Endothelial cell of umbilical vein (primary cell): Measurements from ENCODE around the gene ADORA2B. TPM values are rescaled to one million over a fixed set of nuclear protein-coding genes. Genes with fewer than 3 reads are reported as not detected.

Experiments
- BruUV-seq: library from RNA; stranded (reverse); fragments of 400-500 nt; replicated peaks from 2 replicates; lab custom pipeline; 2021; lab: Mats Ljungman, UMichigan
- CTCF ChIA-PET: fragments of 300-600, 350-600 bp; sonication (Branson Sonifier 250); formaldehyde crosslinking; loops from one replicate; lab custom pipeline; 2021; ENCODE audit warnings: antibody characterized with exemption, inconsistent platforms; lab: Charles Lee
- POLR2A ChIA-PET: fragments of 300-600, 350-600 bp; sonication (Branson Sonifier 250); formaldehyde crosslinking; loops from one replicate; lab custom pipeline; 2021; ENCODE audit warnings: antibody characterized with exemption, inconsistent platforms; lab: Charles Lee
- DNase-seq: peaks from one replicate; pipeline ENCODE4 v3.0.0-alpha.2; 2011; ENCODE audit warnings: low read depth, low spot score
- FAIRE-seq: peaks from 2 replicates; lab custom pipeline; 2011; peaks lifted over from hg19 to GRCh38; lab: Jason Lieb, UNC
- H2AFZ ChIP-seq: 2 replicates; pipeline ENCODE4 v1.6.0; 2012; ENCODE audit warnings: low read depth, low read length, control low read depth, inconsistent platforms
- H3K27ac ChIP-seq: 2 replicates; pipeline ENCODE4 v1.5.1; 2011; ENCODE audit warnings: low read depth, mild to moderate bottlenecking, control low read depth, low read length, moderate library complexity; ENCODE audit not compliant: insufficient read depth
- H3K27me3 ChIP-seq, 2 experiments: 2 replicates each; pipeline versions ENCODE4 v1.6.0 to v1.6.1; 2011; ENCODE audit warnings: low read length in 2 of 2, mixed read lengths in 1 of 2; ENCODE audit not compliant: control insufficient read depth in 2 of 2, insufficient read depth in 2 of 2
- H3K36me3 ChIP-seq, 2 experiments: 2 replicates in 1 of 2; 3 replicates in 1 of 2; pipeline ENCODE4 v1.5.1; 2011; ENCODE audit warnings: low read length in 2 of 2, mild to moderate bottlenecking in 1 of 2, moderate library complexity in 1 of 2; ENCODE audit not compliant: control insufficient read depth in 2 of 2, insufficient read depth in 2 of 2; ENCODE audit errors: extremely low read depth in 1 of 2
- H3K4me1 ChIP-seq: 3 replicates; pipeline ENCODE4 v1.5.1; 2011; ENCODE audit warnings: mild to moderate bottlenecking, low read length; ENCODE audit not compliant: control insufficient read depth, insufficient read depth; ENCODE audit errors: extremely low read depth
- H3K4me2 ChIP-seq: 2 replicates; pipeline ENCODE4 v1.6.1; 2011; ENCODE audit warnings: low read length, control low read depth, mixed read lengths; ENCODE audit not compliant: insufficient read depth
- H3K4me3 ChIP-seq, 3 experiments: fragments of 200-600 bp in 1 of 3; sonication (generic), shearing (Covaris generic) in 1 of 3; replicated peaks in 1 of 3; 2 replicates each; pipeline ENCODE4 v1.5.1; 2011 to 2016; ENCODE audit warnings: control low read depth in 3 of 3, low read length in 3 of 3, mild to moderate bottlenecking in 2 of 3, inconsistent platforms in 1 of 3, low read depth in 1 of 3, moderate library complexity in 1 of 3; ENCODE audit not compliant: insufficient read depth in 1 of 3
- H3K79me2 ChIP-seq: 2 replicates; pipeline ENCODE4 v1.6.0; 2012; ENCODE audit warnings: low read length, inconsistent platforms; ENCODE audit not compliant: control insufficient read depth, insufficient read depth
- H3K9ac ChIP-seq: replicated peaks from 2 replicates; pipeline ENCODE3; 2011; ENCODE audit warnings: low read length, control low read depth; ENCODE audit not compliant: insufficient read depth; ENCODE audit errors: extremely low read depth
- H3K9me1 ChIP-seq: replicated peaks from 3 replicates; pipeline ENCODE4 v1.6.0; 2011; ENCODE audit warnings: mild to moderate bottlenecking, low read length; ENCODE audit not compliant: control insufficient read depth, insufficient read depth; ENCODE audit errors: extremely low read depth
- H3K9me3 ChIP-seq: replicated peaks from 2 replicates; pipeline ENCODE4 v1.5.1; 2012; ENCODE audit warnings: low read length, inconsistent platforms; ENCODE audit not compliant: control insufficient read depth, insufficient read depth
- H4K20me1 ChIP-seq: replicated peaks from 2 replicates; pipeline ENCODE3; 2011; ENCODE audit warnings: mild to moderate bottlenecking, low read length; ENCODE audit not compliant: control insufficient read depth, insufficient read depth; ENCODE audit errors: extremely low read depth
- FOS ChIP-seq: IDR thresholded peaks from 2 replicates; pipeline ENCODE4 v1.6.1; 2011; ENCODE audit warnings: mild to moderate bottlenecking, low read length, moderate library complexity, borderline replicate concordance; ENCODE audit not compliant: insufficient read depth
- GATA2 ChIP-seq: IDR thresholded peaks from 2 replicates; pipeline ENCODE4 v1.7.0; 2011; ENCODE audit warnings: low read depth, mild to moderate bottlenecking, moderate library complexity, mixed read lengths, low read length; ENCODE audit not compliant: insufficient read length, insufficient read depth
- JUN ChIP-seq: IDR thresholded peaks from 2 replicates; pipeline ENCODE4 v1.6.1; 2011; ENCODE audit warnings: borderline replicate concordance, low read depth; ENCODE audit not compliant: insufficient read length, insufficient read depth
- MYC ChIP-seq: IDR thresholded peaks from one replicate; pipeline ENCODE4 v1.6.1; 2011; ENCODE audit warnings: mild to moderate bottlenecking, low read depth, low read length
- POLR2AphosphoS5 ChIP-seq: IDR thresholded peaks from 2 replicates; pipeline ENCODE4 v1.6.1; 2012; ENCODE audit warnings: low read depth, mild to moderate bottlenecking, control low read depth, low read length, moderate library complexity; ENCODE audit not compliant: insufficient read depth
- dilution Hi-C: fragments of 300-500 bp; cut with MboI; formaldehyde crosslinking; loops from one replicate; pipeline ENCODE4 v1.15.0; 2019; ENCODE audit warnings: low sequenced_read_pairs; ENCODE audit not compliant: extremely low pct_ligation_motif_present
- intact Hi-C: fragments of 100-400 bp; cut with micrococcal nuclease; formaldehyde crosslinking; loops from one replicate; pipeline ENCODE4 v1.10.0; 2022
- polyA plus RNA-seq, 4 experiments: library from polyadenylated mRNA; depleted of rRNA in 3 of 4; stranded (reverse) in 3 of 4; unstranded in 1 of 4; fragments of >200 nt; gene quantifications; 2 replicates each; pipeline versions ENCODE4 v1.2.1 to v1.2.3, GENCODE V29; 2011 to 2012; ENCODE audit warnings: missing spikeins in 1 of 4
- total RNA-seq: library from RNA; stranded (reverse); gene quantifications from 2 replicates; pipeline ENCODE4 v1.2.3, GENCODE V29; 2021
- TF ChIP-seq, protein P1 (sequence below), 2 donors: IDR thresholded peaks; 1 replicate in 1 of 2; 2 replicates in 1 of 2; pipeline ENCODE4 v1.5.1; 2011; ENCODE audit warnings: low read length in 2 of 2, mild to moderate bottlenecking in 2 of 2, moderate library complexity in 2 of 2, control low read depth in 1 of 2, inconsistent platforms in 1 of 2, low read depth in 1 of 2; ENCODE audit not compliant: insufficient read depth in 1 of 2; ENCODE audit errors: extremely low read depth in 1 of 2
- TF ChIP-seq, protein P2 (sequence below): IDR thresholded peaks from 2 replicates; pipeline ENCODE4 v1.6.1; 2011; ENCODE audit not compliant: insufficient read depth, insufficient read length

The ADORA2B gene
- total and polyA plus RNA-seq, 2 donors (not counting 3 experiments of a cell fraction or from before 2014, with no cell fraction given): 8.8 to 9.8 TPM

DNA sequence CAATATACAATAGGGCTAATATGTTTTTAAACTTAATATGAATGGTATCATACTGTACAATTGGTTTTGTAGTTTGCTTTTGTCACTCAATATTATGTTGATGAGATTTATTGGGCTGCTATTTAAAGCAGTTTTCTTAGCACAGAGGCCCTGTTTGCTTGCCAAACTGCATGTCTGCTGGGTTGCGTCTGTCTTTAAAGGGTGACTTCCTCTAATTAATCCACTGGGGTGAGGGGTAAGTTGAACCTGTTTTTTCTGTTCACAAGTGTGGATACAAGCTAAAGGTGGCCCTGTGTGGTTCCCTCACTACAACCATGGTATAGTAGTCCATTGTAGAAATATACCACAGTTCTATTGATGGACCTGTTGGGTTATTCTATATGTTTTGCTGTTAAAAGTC, 74.4 kb downstream of the ADORA2B start:
- POLR2A ChIA-PET: no interaction called here
- dilution Hi-C loops: no loop called here
- H3K36me3 ChIP-seq: peaks cover 2 to 15% of the 10 kb centered on the region in 2 experiments

More for the DNA sequence above, 74.4 kb downstream of the ADORA2B start:
- H2AFZ ChIP-seq: no peak overlapping the region
- no peaks in the 10 kb centered on the region for H3K9me3 ChIP-seq
- H3K27me3 ChIP-seq: no peaks in the 10 kb centered on the region
- DNase-seq (no peak), FAIRE-seq (no peak)
- no peak overlapping the region for H3K4me3 ChIP-seq
- intact Hi-C loops: no loop called here
- H3K9me1 ChIP-seq: no peaks in the 10 kb centered on the region
- H3K79me2 ChIP-seq: peaks cover 60% of the 10 kb centered on the region
- no peak overlapping the region for H3K4me2 ChIP-seq
- no peak for TF ChIP-seq MYC
- no peak for TF ChIP-seq GATA2
- no peak for TF ChIP-seq FOS
- TF ChIP-seq, protein P1, sequence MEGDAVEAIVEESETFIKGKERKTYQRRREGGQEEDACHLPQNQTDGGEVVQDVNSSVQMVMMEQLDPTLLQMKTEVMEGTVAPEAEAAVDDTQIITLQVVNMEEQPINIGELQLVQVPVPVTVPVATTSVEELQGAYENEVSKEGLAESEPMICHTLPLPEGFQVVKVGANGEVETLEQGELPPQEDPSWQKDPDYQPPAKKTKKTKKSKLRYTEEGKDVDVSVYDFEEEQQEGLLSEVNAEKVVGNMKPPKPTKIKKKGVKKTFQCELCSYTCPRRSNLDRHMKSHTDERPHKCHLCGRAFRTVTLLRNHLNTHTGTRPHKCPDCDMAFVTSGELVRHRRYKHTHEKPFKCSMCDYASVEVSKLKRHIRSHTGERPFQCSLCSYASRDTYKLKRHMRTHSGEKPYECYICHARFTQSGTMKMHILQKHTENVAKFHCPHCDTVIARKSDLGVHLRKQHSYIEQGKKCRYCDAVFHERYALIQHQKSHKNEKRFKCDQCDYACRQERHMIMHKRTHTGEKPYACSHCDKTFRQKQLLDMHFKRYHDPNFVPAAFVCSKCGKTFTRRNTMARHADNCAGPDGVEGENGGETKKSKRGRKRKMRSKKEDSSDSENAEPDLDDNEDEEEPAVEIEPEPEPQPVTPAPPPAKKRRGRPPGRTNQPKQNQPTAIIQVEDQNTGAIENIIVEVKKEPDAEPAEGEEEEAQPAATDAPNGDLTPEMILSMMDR (IDR thresholded peaks at IDR 0.05; ENCODE audit: extremely low read depth in 1 of 2, insufficient read depth in 1 of 2, low read depth in 1 of 2, low read length in 2 of 2): no peak
- TF ChIP-seq JUN: no peak
- TF ChIP-seq POLR2AphosphoS5: no peak
- TF ChIP-seq, protein P2, sequence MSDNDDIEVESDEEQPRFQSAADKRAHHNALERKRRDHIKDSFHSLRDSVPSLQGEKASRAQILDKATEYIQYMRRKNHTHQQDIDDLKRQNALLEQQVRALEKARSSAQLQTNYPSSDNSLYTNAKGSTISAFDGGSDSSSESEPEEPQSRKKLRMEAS: no peak
- H4K20me1 ChIP-seq: no peaks in the 10 kb centered on the region
- BruUV-seq: no TSS peak
- peaks cover 9% of the 10 kb centered on the region for H3K4me1 ChIP-seq
- H3K27ac ChIP-seq: no peak overlapping the region
- CTCF ChIA-PET: no interaction called here
- H3K9ac ChIP-seq: no peak overlapping the region
